ENCODE data around the gene HEATR3.

The HEATR3 gene

DNA sequence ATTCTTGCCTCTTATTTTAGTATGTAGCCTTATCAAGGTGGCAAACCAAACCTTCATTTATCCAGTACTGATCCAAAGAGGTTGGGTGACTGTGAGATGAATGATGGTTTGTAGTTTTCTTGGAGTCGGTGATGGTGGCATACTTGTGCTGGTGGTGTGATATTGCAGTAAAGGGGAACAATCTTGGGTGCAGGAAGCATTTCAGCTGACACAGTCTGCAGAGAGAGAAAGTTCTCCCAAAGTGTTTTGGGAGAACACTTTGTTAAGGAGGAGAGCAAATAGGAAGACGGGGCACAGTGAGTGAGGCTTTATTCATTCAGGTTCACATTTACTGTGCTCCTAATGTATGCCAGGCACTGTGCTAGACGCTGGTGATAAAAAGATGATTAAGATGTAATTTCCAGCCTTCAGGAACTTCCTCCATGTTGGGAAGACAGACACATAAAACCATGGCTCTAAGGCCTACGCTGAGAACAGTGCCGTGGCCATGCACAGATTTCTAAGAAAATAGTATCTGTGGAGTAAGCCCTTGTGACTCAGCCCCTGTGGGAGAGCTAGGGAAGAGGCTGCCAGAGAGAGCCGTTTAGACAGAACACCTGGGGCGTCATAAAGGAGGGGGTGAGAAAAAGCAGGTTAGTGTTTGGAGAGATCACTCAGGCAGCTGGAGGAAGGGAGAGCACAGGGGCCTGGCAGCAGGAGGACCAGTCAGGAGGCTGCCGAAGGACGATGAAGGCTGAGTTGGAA, 13.8 kb downstream of the HEATR3 start:
- H3K23ac ChIP-seq (ENCODE audit: low read length): no peak overlapping the region
- H3K4ac ChIP-seq (ENCODE audit: low read depth, low read length): no peak overlapping the region
- H4K8ac ChIP-seq (ENCODE audit: low read depth, low read length): no peak overlapping the region
- H3K4me3 ChIP-seq (ENCODE audit: low read depth, low read length): no peak overlapping the region
- no peak overlapping the region for H2BK120ac ChIP-seq (ENCODE audit: insufficient read depth, low read length, poor library complexity)
- no peak overlapping the region for H3K9ac ChIP-seq (ENCODE audit: low read length)
- no peak overlapping the region for H2BK5ac ChIP-seq (ENCODE audit: low read depth, low read length, poor library complexity)
- H2AFZ ChIP-seq (ENCODE audit: insufficient read depth, low read length, poor library complexity): no peak overlapping the region
- no peak overlapping the region for H2AK5ac ChIP-seq (ENCODE audit: low read length)
- no peaks in the 10 kb centered on the region for H3K79me2 ChIP-seq (ENCODE audit: control insufficient read depth, insufficient read depth, low read length, poor library complexity)
- no peak overlapping the region for H3K18ac ChIP-seq (ENCODE audit: low read length)
- no peak overlapping the region for H3K4me2 ChIP-seq (ENCODE audit: low read length)
- H3K79me1 ChIP-seq (ENCODE audit: low read length): no peaks in the 10 kb centered on the region
- H3K14ac ChIP-seq (ENCODE audit: low read length): no peak overlapping the region
- no peak overlapping the region for H3K27ac ChIP-seq (ENCODE audit: low read depth, low read length)
- no peaks in the 10 kb centered on the region for H3K27me3 ChIP-seq (ENCODE audit: insufficient read depth, low read length)
- WGBS (ENCODE audit: extremely low coverage, insufficient coverage, insufficient read length): no CpG with 5 or more reads among the region's 9 CpGs
- H4K91ac ChIP-seq (ENCODE audit: low read depth, low read length): no peak overlapping the region
- peaks cover 0 to 1% of the 10 kb centered on the region in 2 experiments for H3K4me1 ChIP-seq (ENCODE audit: control insufficient read depth in 1 of 2, insufficient read depth in 2 of 2, low read length in 2 of 2)
- no peak for DNase-seq
- H3K9me3 ChIP-seq (ENCODE audit: insufficient read depth, low read depth, low read length): no peaks in the 10 kb centered on the region
- H2BK12ac ChIP-seq (ENCODE audit: low read length): no peak overlapping the region
- no peak overlapping the region for H4K12ac ChIP-seq (ENCODE audit: low read depth, low read length)
- H3K36me3 ChIP-seq (ENCODE audit: control insufficient read depth in 1 of 2, insufficient read depth in 2 of 2, low read length in 2 of 2): peaks cover 2 to 21% of the 10 kb centered on the region in 2 experiments

DNA sequence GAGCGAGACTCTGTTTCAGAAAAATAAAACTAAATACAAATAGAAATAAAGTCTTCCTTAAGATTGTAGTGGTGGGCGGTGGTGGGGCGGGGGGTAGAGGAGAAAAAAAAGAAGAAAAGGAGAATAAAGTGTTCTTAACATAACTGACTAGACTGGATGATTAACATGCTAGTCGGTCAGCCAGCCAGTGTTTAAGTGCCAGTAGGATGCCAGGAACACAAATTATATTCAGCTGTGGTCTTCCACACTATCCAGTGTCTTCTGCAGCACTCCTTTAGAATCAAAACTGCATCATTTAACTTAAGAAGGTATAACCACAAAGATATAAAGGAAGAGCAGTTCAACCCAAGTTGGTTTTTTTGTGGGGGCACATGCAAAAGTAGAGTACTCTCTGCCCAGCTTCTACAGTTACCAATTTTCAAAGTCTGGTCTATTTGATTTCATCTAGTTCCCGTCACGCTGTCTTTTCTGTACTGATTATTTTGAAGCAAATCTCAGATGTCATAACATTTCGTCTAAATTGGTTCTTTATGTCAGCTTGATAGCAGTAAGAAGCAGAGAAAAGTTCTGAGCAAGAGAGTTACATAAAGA, 15.8 kb downstream of the HEATR3 start:
- peaks cover 0 to 1% of the 10 kb centered on the region in 2 experiments for H3K4me1 ChIP-seq (ENCODE audit: control insufficient read depth in 1 of 2, insufficient read depth in 2 of 2, low read length in 2 of 2)
- WGBS (ENCODE audit: extremely low coverage, insufficient coverage, insufficient read length): no CpG with 5 or more reads among the region's 7 CpGs

DNA sequence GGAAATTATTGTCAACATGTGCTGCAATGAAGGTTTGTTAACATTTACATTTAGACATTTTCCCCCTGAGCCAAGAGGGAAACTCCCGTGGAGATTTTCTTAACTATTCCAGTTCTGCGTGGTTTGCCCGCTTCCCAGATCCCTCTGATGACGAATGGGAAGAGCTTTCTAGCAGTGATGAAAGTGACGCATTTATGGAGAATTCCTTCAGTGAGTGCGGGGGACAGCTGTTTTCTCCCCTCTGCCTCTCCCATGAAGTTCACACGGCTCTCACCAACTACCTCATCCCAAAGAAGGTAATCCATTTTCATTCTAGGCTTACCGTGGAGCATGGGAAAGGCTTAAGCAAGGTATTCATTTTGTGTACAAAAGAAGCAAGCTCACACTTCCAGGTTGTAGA, 18.2 kb downstream of the HEATR3 start:
- Histone ChIP-seq H3K27ac (ENCODE audit: low read depth, low read length) (no peak overlapping the region), H4K91ac (ENCODE audit: low read depth, low read length) (no peak overlapping the region), H3K79me2 (ENCODE audit: control insufficient read depth, insufficient read depth, low read length, poor library complexity) (no peaks in the 10 kb centered on the region), H2BK12ac (ENCODE audit: low read length) (no peak overlapping the region), H3K79me1 (ENCODE audit: low read length) (no peaks in the 10 kb centered on the region), H3K18ac (ENCODE audit: low read length) (no peak overlapping the region), H3K14ac (ENCODE audit: low read length) (no peak overlapping the region), H3K4me3 (ENCODE audit: low read depth, low read length) (no peak overlapping the region), H3K36me3 (ENCODE audit: control insufficient read depth in 1 of 2, insufficient read depth in 2 of 2, low read length in 2 of 2) (peaks cover 13 to 29% of the 10 kb centered on the region in 2 experiments), H4K8ac (ENCODE audit: low read depth, low read length) (no peak overlapping the region), H2AK5ac (ENCODE audit: low read length) (no peak overlapping the region), H3K4me1 (ENCODE audit: control insufficient read depth in 1 of 2, insufficient read depth in 2 of 2, low read length in 2 of 2) (peaks cover 0 to 1% of the 10 kb centered on the region in 2 experiments), H3K4me2 (ENCODE audit: low read length) (no peak overlapping the region), H3K9me3 (ENCODE audit: insufficient read depth, low read depth, low read length) (no peaks in the 10 kb centered on the region), H3K4ac (ENCODE audit: low read depth, low read length) (no peak overlapping the region), H4K12ac (ENCODE audit: low read depth, low read length) (no peak overlapping the region), H2BK120ac (ENCODE audit: insufficient read depth, low read length, poor library complexity) (no peak overlapping the region), H2BK5ac (ENCODE audit: low read depth, low read length, poor library complexity) (no peak overlapping the region), H2AFZ (ENCODE audit: insufficient read depth, low read length, poor library complexity) (no peak overlapping the region), H3K9ac (ENCODE audit: low read length) (no peak overlapping the region), H3K23ac (ENCODE audit: low read length) (no peak overlapping the region), H3K27me3 (ENCODE audit: insufficient read depth, low read length) (no peaks in the 10 kb centered on the region)
- DNase-seq: no peak
- no CpG with 5 or more reads among the region's 8 CpGs for WGBS (ENCODE audit: extremely low coverage, insufficient coverage, insufficient read length)

More for the DNA sequence above, 15.8 kb downstream of the HEATR3 start:
- Histone ChIP-seq H2AK5ac (ENCODE audit: low read length) (no peak overlapping the region), H3K36me3 (ENCODE audit: control insufficient read depth in 1 of 2, insufficient read depth in 2 of 2, low read length in 2 of 2) (peaks cover 4 to 19% of the 10 kb centered on the region in 2 experiments), H3K9ac (ENCODE audit: low read length) (no peak overlapping the region), H2AFZ (ENCODE audit: insufficient read depth, low read length, poor library complexity) (no peak overlapping the region), H4K91ac (ENCODE audit: low read depth, low read length) (no peak overlapping the region), H2BK5ac (ENCODE audit: low read depth, low read length, poor library complexity) (no peak overlapping the region), H4K12ac (ENCODE audit: low read depth, low read length) (no peak overlapping the region), H3K79me1 (ENCODE audit: low read length) (no peaks in the 10 kb centered on the region), H2BK120ac (ENCODE audit: insufficient read depth, low read length, poor library complexity) (no peak overlapping the region), H4K8ac (ENCODE audit: low read depth, low read length) (no peak overlapping the region), H3K14ac (ENCODE audit: low read length) (no peak overlapping the region), H3K79me2 (ENCODE audit: control insufficient read depth, insufficient read depth, low read length, poor library complexity) (no peaks in the 10 kb centered on the region), H3K27me3 (ENCODE audit: insufficient read depth, low read length) (no peaks in the 10 kb centered on the region), H3K4me2 (ENCODE audit: low read length) (no peak overlapping the region), H3K4ac (ENCODE audit: low read depth, low read length) (no peak overlapping the region), H3K9me3 (ENCODE audit: insufficient read depth, low read depth, low read length) (no peaks in the 10 kb centered on the region), H3K27ac (ENCODE audit: low read depth, low read length) (no peak overlapping the region), H3K4me3 (ENCODE audit: low read depth, low read length) (no peak overlapping the region), H2BK12ac (ENCODE audit: low read length) (no peak overlapping the region), H3K23ac (ENCODE audit: low read length) (no peak overlapping the region), H3K18ac (ENCODE audit: low read length) (no peak overlapping the region)
- DNase-seq: no peak

DNA sequence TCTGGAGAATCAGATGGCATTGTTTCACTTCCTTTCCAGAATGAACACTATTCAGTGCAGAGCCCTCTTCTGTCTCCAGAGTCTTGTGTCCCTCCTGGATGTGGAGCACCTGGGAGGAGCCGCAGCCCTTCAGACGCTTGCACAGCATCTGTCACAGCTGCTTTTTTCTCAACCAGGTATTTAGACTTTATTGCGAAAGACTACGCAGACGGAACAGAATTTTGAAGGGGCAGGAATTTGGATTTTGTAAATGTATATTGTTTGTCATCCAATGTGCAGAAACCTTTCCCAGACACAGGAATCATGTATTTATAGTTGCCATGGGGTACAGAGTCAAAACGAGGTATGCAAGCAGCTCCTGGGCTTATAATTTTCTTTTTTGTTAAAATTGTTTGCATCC, 20.4 kb downstream of the HEATR3 start:
- no peak overlapping the region for H2AK5ac ChIP-seq (ENCODE audit: low read length)
- H4K8ac ChIP-seq (ENCODE audit: low read depth, low read length): no peak overlapping the region
- H3K14ac ChIP-seq (ENCODE audit: low read length): no peak overlapping the region
- 100% methylated on average over 3 of the region's 6 CpGs for WGBS (ENCODE audit: extremely low coverage, insufficient coverage, insufficient read length)
- no peak for DNase-seq
- H3K79me2 ChIP-seq (ENCODE audit: control insufficient read depth, insufficient read depth, low read length, poor library complexity): no peaks in the 10 kb centered on the region
- no peaks in the 10 kb centered on the region for H3K4me1 ChIP-seq (ENCODE audit: control insufficient read depth in 1 of 2, insufficient read depth in 2 of 2, low read length in 2 of 2)
- no peak overlapping the region for H3K9ac ChIP-seq (ENCODE audit: low read length)
- no peak overlapping the region for H4K91ac ChIP-seq (ENCODE audit: low read depth, low read length)
- no peak overlapping the region for H2AFZ ChIP-seq (ENCODE audit: insufficient read depth, low read length, poor library complexity)
- H3K23ac ChIP-seq (ENCODE audit: low read length): no peak overlapping the region
- H2BK12ac ChIP-seq (ENCODE audit: low read length): no peak overlapping the region
- no peaks in the 10 kb centered on the region for H3K9me3 ChIP-seq (ENCODE audit: insufficient read depth, low read depth, low read length)
- H2BK120ac ChIP-seq (ENCODE audit: insufficient read depth, low read length, poor library complexity): no peak overlapping the region
- H3K4ac ChIP-seq (ENCODE audit: low read depth, low read length): no peak overlapping the region
- no peak overlapping the region for H3K4me3 ChIP-seq (ENCODE audit: low read depth, low read length)
- H2BK5ac ChIP-seq (ENCODE audit: low read depth, low read length, poor library complexity): no peak overlapping the region
- H3K79me1 ChIP-seq (ENCODE audit: low read length): no peaks in the 10 kb centered on the region
- no peak overlapping the region for H3K27ac ChIP-seq (ENCODE audit: low read depth, low read length)
- no peak overlapping the region for H4K12ac ChIP-seq (ENCODE audit: low read depth, low read length)
- no peaks in the 10 kb centered on the region for H3K27me3 ChIP-seq (ENCODE audit: insufficient read depth, low read length)
- peaks cover 17 to 24% of the 10 kb centered on the region in 2 experiments for H3K36me3 ChIP-seq (ENCODE audit: control insufficient read depth in 1 of 2, insufficient read depth in 2 of 2, low read length in 2 of 2)
- H3K18ac ChIP-seq (ENCODE audit: low read length): no peak overlapping the region
- H3K4me2 ChIP-seq (ENCODE audit: low read length): no peak overlapping the region
